Loucy (cell line): ENCODE results near the gene THADA.

Source experiments
- H2AFZ ChIP-seq: fragments of 200-600 bp; sonication (generic); 2 replicates; pipeline ENCODE4 v1.6.0; 2016; ENCODE audit warnings: antibody characterized with exemption, mild to moderate bottlenecking, low read length, moderate library complexity
- H3F3A ChIP-seq: fragments of 200-600 bp; 2 replicates; pipeline ENCODE4 v1.6.0; 2016; ENCODE audit warnings: antibody characterized with exemption, low read depth, mild to moderate bottlenecking
- H3K27me3 ChIP-seq: fragments of 200-600 bp; sonication (generic); 2 replicates; pipeline ENCODE4 v1.6.1; 2014; ENCODE audit warnings: low read length, mild to moderate bottlenecking; ENCODE audit not compliant: insufficient read depth, poor library complexity, severe bottlenecking
- H3K36me3 ChIP-seq: fragments of 200-600 bp; sonication (generic); 2 replicates; pipeline ENCODE4 v1.6.1; 2016; ENCODE audit warnings: low read length; ENCODE audit not compliant: insufficient read depth
- H3K4me1 ChIP-seq: fragments of 200-600 bp; sonication (generic); 2 replicates; pipeline ENCODE4 v1.5.1; 2014; ENCODE audit warnings: low read length, mild to moderate bottlenecking; ENCODE audit not compliant: insufficient read depth, poor library complexity, severe bottlenecking
- H3K4me2 ChIP-seq: fragments of 200-600 bp; sonication (generic); 2 replicates; pipeline ENCODE4 v1.6.0; 2014; ENCODE audit warnings: antibody characterized with exemption, low read length, low read depth, mild to moderate bottlenecking; ENCODE audit not compliant: poor library complexity, severe bottlenecking
- H3K4me3 ChIP-seq: fragments of 200-600 bp; sonication (generic); 2 replicates; pipeline ENCODE4 v1.5.1; 2014; ENCODE audit warnings: low read length, mild to moderate bottlenecking, mixed read lengths; ENCODE audit not compliant: poor library complexity, severe bottlenecking
- H3K79me2 ChIP-seq: fragments of 200-600 bp; sonication (generic); 2 replicates; pipeline ENCODE4 v1.6.1; 2014; ENCODE audit warnings: low read length; ENCODE audit not compliant: insufficient read depth
- H3K9ac ChIP-seq: fragments of 200-600 bp; sonication (generic); 2 replicates; pipeline ENCODE4 v1.6.0; 2014; ENCODE audit warnings: mild to moderate bottlenecking, low read depth, low read length, moderate library complexity; ENCODE audit not compliant: poor library complexity, severe bottlenecking
- H3K9me2 ChIP-seq: fragments of 200-600 bp; sonication (generic); replicated peaks from 2 replicates; pipeline ENCODE4 v1.6.1; 2016; ENCODE audit warnings: low read depth, low read length, mixed read lengths
- H3K9me3 ChIP-seq: fragments of 200-600 bp; sonication (generic); 2 replicates; pipeline ENCODE4 v1.6.1; 2014; ENCODE audit warnings: mild to moderate bottlenecking, antibody characterized with exemption, low read length, low read depth; ENCODE audit not compliant: insufficient read depth
- H4K20me1 ChIP-seq: fragments of 200-600 bp; sonication (generic); 2 replicates; pipeline ENCODE4 v1.6.0; 2014; ENCODE audit warnings: antibody characterized with exemption, low read length, mild to moderate bottlenecking; ENCODE audit not compliant: insufficient read depth, poor library complexity, severe bottlenecking
- CTCF ChIP-seq: fragments of 200-600 bp; sonication (generic); conservative IDR thresholded peaks from 2 replicates; pipeline ENCODE4 v1.5.1; 2014; ENCODE audit warnings: mild to moderate bottlenecking, antibody characterized with exemption, low read length
- EZH2phosphoT487 ChIP-seq: fragments of 200-600 bp; IDR thresholded peaks from 2 replicates; pipeline ENCODE4 v1.6.1; 2018; ENCODE audit warnings: antibody characterized with exemption, mild to moderate bottlenecking, moderate library complexity, borderline replicate concordance

The THADA gene

GRCh38 chr2:43482961-43483360 lies 112.9 kb downstream of the THADA start:
- Histone ChIP-seq H3K9ac (no peak overlapping the region), H3K4me2 (no peak overlapping the region)

GRCh38 chr2:43481927-43482542 lies 113.8 kb downstream of the THADA start:
- H4K20me1 ChIP-seq, result no peaks in the 10 kb centered on the region
- no peak overlapping the region for H3K9ac ChIP-seq
- no peaks in the 10 kb centered on the region for H3K27me3 ChIP-seq
- H3K79me2 ChIP-seq, result no peaks in the 10 kb centered on the region
- H3F3A ChIP-seq, result no peaks in the 10 kb centered on the region
- H3K36me3 ChIP-seq, result no peaks in the 10 kb centered on the region
- H3K4me2 ChIP-seq, result no peak overlapping the region
- no peak overlapping the region for H2AFZ ChIP-seq
- TF ChIP-seq CTCF, result no peak
- TF ChIP-seq EZH2phosphoT487, result no peak
- no peaks in the 10 kb centered on the region for H3K9me3 ChIP-seq
- no peaks in the 10 kb centered on the region for H3K9me2 ChIP-seq
- no peak overlapping the region for H3K4me3 ChIP-seq
- no peaks in the 10 kb centered on the region for H3K4me1 ChIP-seq

More at GRCh38 chr2:43482961-43483360, 112.9 kb downstream of the THADA start:
- no peaks in the 10 kb centered on the region for H3K9me2 ChIP-seq
- no peaks in the 10 kb centered on the region for H3K4me1 ChIP-seq
- no peak for TF ChIP-seq EZH2phosphoT487
- TF ChIP-seq CTCF, result no peak
- no peaks in the 10 kb centered on the region for H3F3A ChIP-seq
- H2AFZ ChIP-seq, result no peak overlapping the region
- H3K36me3 ChIP-seq, result no peaks in the 10 kb centered on the region
- H3K9me3 ChIP-seq, result no peaks in the 10 kb centered on the region
- H3K79me2 ChIP-seq, result no peaks in the 10 kb centered on the region
- H3K27me3 ChIP-seq, result no peaks in the 10 kb centered on the region
- H4K20me1 ChIP-seq, result no peaks in the 10 kb centered on the region
- no peak overlapping the region for H3K4me3 ChIP-seq

- Histone ChIP-seq H4K20me1 (no peaks in the 10 kb centered on the region), H3K9me3 (no peaks in the 10 kb centered on the region), H3K9me2 (no peaks in the 10 kb centered on the region)
Observed at GRCh38 chr2:43480874-43481273, 115.0 kb downstream of the THADA start.

More at GRCh38 chr2:43480874-43481273, 115.0 kb downstream of the THADA start:
- H3K79me2 ChIP-seq, result no peaks in the 10 kb centered on the region
- no peaks in the 10 kb centered on the region for H3K4me1 ChIP-seq
- H3K9ac ChIP-seq, result no peak overlapping the region
- TF ChIP-seq EZH2phosphoT487 (no peak), CTCF (no peak)
- no peak overlapping the region for H3K4me2 ChIP-seq
- no peaks in the 10 kb centered on the region for H3K27me3 ChIP-seq
- H3K36me3 ChIP-seq, result no peaks in the 10 kb centered on the region
- no peak overlapping the region for H2AFZ ChIP-seq
- no peak overlapping the region for H3K4me3 ChIP-seq
- H3F3A ChIP-seq, result no peaks in the 10 kb centered on the region
